AML-193 (cell line): Measurements from ENCODE around the gene TANGO6.

Experiments
- DNase-seq, 2 experiments: peaks; one replicate each; lab custom pipeline; 2025; lab: John Stamatoyannopoulos, UW

Gene TANGO6

GRCh38 chr16:68866933-68867332 is 23.6 kb downstream of the TANGO6 start:
- DNase-seq = no peak

- DNase-seq = no peak
Observed at GRCh38 chr16:68869492-68870088, 26.3 kb downstream of the TANGO6 start.

- no peak for DNase-seq
Observed at GRCh38 chr16:68873635-68874471, 30.5 kb downstream of the TANGO6 start.

DNA sequence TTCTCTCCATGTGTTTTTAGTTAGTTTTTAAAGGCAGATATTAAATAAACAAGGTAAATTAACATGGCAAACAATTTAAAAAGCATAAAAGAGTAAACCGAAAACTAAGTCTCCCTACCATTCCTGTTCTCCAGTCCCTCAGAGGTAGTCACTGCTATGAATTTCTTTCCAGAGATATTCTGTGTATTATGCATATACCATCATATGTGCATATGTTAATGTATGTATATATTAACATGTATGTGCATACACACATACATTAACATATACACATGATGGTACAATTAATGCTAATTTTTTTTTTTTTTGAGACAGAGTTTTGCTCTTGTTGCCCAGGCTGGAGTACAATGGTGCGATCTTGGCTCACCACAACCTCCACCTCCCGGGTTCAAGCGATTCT is 32.5 kb downstream of the TANGO6 start:
- DNase-seq = no peak

- no peak for DNase-seq
Observed at GRCh38 chr16:68883685-68884084, 40.4 kb downstream of the TANGO6 start.

- DNase-seq = no peak
Observed at GRCh38 chr16:68884401-68884800, 41.1 kb downstream of the TANGO6 start.

DNA sequence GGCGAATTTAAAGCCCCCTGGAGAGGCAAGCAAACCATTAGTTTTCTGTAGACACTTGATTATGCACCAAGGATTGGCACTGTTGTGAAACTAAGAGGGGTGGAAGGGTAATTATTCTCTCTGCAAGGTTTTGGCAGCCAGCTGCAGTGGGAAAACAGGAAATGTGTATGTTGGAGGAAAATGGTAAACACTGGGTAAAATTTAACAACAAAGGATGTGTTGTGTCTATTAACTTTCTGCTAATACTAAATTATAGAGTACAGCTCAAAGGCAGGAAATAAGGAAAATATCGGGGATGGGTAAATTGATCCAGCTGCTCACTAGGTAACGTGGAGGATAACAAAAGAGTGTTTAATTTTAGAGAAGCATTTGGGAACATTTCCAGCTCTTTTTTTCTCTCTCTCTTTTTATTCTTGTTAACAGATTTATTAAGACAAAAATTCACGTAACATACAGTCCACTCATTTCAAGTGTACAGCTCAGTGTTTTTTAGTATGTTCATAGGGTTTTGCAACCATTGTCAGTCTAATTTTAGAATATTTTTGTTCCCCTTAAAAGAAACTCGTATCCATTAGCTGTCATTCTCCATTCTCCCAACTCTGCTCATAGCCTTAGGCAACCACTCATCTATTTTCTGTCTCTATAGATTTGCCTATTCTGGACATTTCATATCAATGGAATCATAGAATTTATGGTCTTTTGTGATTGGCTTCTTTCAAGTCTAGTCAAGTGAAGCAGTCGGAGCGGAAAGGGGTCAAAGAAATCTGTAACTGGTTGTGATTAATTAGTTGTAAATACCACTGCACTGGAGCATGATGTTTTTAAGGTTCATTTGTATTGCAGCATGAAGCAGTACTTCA is 41.8 kb downstream of the TANGO6 start:
- DNase-seq = no peak

GRCh38 chr16:68887107-68887506 is 43.8 kb downstream of the TANGO6 start:
- no peak for DNase-seq

- DNase-seq = no peak
Observed at GRCh38 chr16:68889508-68890150, 46.3 kb downstream of the TANGO6 start.

- DNase-seq = no peak
Observed at GRCh38 chr16:68892214-68892613, 48.9 kb downstream of the TANGO6 start.

DNA sequence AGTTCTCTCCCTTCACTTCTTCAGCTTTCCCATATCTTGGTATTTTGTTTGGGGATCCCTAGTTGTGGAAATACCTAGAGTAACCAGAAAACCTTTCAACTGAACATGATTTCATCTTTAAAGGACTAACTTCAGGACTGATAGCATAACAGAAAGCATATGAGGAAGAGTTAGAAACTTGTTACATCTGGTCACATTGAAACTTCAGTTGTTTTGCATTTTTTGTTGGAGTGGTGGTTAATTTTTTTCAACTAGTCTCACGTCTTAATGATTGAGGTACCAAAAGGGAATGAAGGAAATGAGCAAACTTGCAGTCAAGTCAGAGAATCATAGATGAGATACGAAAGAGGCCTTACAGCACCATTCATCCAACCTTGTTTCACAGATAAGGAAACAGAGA is 49.6 kb downstream of the TANGO6 start:
- no peak for DNase-seq

GRCh38 chr16:68893710-68894705 is 50.7 kb downstream of the TANGO6 start:
- DNase-seq = no peak

GRCh38 chr16:68894714-68895113 is 51.4 kb downstream of the TANGO6 start:
- DNase-seq = no peak

- no peak for DNase-seq
Observed at GRCh38 chr16:68898026-68898425, 54.7 kb downstream of the TANGO6 start.

DNA sequence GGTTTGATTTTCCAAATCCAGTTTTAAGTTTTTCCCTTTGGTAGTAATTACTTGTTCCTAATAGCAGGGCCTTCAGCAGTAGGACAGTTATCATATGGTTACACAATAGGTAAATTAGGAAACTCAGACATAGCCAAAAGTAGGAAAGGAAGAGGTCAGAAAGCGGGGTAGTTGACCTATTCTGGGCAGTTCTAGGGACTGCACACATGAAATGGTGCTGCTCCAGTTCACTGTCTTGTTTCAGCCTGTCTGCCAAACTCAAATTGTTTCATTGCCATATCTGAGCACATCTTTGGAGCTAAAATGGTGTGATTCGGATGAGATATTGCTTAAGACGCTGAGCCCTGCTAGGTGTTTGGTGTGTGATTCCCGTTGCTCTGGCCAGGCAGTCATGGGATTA is 56.7 kb downstream of the TANGO6 start:
- DNase-seq = peak; percentile 47 to 61

DNA sequence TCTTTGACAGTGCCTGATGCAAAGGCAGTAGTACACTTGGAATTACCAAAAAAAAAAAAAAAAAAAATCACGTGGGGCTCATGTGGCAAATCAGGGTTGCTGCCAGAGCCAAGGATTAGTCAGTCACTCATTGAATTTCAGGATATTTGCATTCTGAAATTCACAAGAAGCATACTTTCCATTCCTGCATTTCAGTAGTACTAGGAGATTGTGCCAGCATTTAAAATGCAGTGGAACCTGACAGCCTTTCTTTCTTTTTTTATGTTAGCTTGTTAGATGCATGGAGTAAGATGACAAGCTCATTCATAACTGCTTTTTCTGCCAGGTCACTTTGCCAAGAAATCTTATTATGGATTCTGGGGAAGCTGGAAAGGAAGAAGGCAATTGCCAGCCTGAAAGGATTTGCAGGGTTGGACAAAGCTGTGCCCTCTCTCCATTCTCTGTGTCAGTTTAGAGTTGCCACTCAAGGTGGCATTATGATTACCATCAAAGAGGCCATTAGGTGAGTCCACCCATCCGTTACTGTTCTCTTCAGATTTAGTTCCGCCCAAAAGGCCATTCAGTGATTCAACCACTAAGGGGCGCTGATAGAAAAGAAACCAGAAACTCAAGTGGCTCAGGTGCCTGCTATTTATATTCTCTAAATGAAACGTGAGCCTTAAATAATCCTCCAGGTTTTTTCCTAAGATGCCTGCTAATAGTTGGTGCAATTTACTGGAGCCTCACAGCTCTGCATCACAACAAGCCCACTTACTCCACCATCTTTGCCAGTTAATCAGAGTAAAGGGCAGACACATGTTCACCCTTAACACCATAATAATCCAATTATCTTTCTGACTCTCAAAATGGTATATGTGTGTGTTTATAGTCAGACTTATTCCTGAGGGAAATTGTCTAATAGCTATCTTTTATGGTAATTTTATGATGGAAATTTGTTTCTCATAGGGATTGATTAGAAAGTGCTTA is 59.0 kb downstream of the TANGO6 start:
- DNase-seq = peak; percentile 40 to 43

- no peak for DNase-seq
Observed at GRCh38 chr16:68902969-68903345, 59.6 kb downstream of the TANGO6 start.

- DNase-seq = no peak
Observed at GRCh38 chr16:68907297-68907696, 64.0 kb downstream of the TANGO6 start.

GRCh38 chr16:68907781-68908181 is 64.5 kb downstream of the TANGO6 start:
- DNase-seq = no peak
